Measurements from ENCODE around the gene TBC1D2B.

Gene TBC1D2B

GRCh38 chr15:78034495-78035191 is 42.9 kb downstream of the TBC1D2B start:
- DNase-seq (ENCODE audit: low read depth in 2 of 2), result peak; percentile 70 to 79

GRCh38 chr15:78033864-78034263 is 43.6 kb downstream of the TBC1D2B start:
- no peak for DNase-seq (ENCODE audit: low read depth in 2 of 2)

DNA sequence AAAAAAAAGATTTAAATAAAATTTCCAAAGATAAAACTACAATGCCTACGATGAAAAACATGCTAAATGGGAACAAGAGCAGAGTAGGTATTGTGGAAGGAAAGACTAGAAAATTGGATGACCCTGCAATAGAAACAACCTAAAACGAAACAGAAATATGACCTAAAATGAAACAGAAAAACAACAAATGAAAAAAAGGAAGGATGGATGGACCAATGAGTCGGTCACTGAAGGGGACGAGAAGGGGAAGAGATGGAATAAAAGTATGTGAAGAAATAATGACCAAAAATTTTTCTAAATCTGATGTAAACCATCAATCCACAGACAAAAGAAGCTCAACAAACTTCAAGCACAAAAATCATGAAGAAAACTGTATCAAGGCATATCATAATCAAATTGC is 44.8 kb downstream of the TBC1D2B start:
- no peak for DNase-seq (ENCODE audit: low read depth in 2 of 2)

- no peak for DNase-seq (ENCODE audit: low read depth in 2 of 2)
These were observed 52.6 kb downstream of the TBC1D2B start for GRCh38 chr15:78024883-78025282.

GRCh38 chr15:78024519-78024870 is 53.0 kb downstream of the TBC1D2B start:
- no peak for DNase-seq (ENCODE audit: low read depth in 2 of 2)

- no peak for DNase-seq (ENCODE audit: low read depth in 2 of 2)
These were observed 53.5 kb downstream of the TBC1D2B start for GRCh38 chr15:78023865-78024518.

DNA sequence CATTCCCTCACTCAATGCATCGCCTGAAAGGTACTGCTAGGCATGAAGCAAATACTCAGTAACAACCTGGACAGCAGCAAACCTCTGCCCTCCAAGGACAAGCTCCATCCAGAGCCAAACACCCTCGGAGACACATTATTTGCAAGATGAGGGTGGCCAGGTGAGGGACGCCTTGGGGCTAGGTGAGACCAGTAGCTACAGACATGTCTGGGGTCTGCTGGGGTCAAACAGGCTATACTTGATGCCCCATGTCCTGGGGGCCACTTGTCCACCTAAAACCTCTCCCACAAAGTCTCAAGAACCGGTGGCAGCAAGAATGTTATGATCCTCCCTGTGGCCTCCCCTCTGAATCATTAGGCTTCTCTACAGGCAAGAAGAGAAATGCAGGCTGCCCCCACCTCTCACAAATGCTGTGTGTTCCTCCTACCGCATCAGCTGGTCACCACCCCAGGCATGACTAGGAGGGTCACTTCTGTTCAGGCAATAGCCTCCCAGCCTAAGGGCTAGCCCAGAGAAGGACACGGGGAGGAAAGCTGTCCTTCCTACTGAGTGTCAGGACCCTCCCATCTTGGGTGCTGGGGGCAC is 54.3 kb downstream of the TBC1D2B start:
- no peak for DNase-seq (ENCODE audit: low read depth in 2 of 2)

DNA sequence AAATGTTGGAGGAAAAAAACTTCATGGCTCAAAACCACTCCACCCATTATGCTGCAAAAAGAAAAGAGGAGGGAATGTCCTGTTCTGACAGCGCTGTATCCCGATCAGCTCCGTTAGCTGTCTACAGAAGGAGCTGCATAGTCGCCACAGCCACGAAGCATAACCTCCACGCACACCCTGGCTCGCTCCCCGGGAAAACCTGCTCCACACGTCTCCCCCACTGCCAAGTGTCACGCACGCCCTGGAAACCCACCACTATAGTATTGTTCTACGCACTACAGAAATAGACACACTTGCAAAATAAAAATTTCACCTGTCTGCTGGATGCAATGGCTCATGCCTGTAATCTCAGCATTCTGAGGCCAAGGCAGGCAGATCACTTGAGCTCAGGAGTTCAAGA is 55.8 kb downstream of the TBC1D2B start:
- no peak for DNase-seq (ENCODE audit: low read depth in 2 of 2)

DNA sequence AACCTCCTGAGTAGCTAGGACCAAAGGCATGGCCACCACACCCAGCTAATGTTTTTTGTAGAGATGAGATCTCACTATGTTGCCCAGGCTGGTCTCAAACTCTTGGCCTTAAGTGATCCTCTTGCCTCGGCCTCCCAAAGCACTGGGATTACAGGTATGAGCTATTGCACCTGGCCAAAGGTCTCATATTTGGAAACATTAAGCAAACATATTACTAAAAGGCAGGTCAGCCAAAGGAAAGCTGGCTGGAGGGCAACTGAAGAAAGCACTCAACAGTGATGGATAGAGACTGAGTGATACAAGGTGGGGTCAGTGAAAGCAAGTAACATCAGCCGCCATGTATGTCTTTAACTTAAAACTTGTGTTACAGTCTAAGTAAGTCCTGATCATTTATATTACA is 57.5 kb downstream of the TBC1D2B start:
- no peak for DNase-seq (ENCODE audit: low read depth in 2 of 2)

DNA sequence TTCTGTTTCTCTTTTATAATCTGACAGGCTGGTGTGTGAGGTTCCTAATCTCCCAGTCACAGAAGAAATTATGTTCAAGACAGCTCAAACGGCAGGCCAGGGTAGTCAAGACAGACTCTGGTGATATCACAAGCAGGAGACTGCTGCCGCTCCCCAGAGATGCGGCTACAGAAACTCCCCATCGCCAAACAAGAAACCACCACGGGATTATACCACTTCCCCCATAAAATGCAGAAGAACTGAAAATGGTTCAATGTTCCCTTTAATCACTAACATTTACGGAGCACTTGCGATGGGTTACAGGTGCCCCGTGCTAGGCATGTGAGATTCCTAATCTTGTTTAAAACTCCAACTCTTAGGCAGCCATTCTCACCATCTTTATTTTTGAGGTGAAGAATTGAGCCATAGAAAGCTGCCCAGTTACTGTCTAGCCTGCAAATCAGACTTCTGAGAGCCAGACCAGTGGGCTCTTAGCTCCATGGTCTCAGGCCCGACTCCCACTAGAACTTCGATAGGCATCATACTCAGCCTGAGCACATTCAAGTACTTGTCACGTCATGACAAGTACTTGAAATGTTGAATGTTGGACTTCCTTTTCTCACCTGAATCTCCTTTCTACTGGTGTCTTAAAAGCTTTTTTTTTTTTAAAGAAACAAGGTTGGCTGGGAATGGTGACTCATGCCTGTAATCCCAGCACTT is 58.4 kb downstream of the TBC1D2B start:
- DNase-seq (ENCODE audit: low read depth in 2 of 2), result no peak

GRCh38 chr15:78018445-78018844 is 59.1 kb downstream of the TBC1D2B start:
- DNase-seq (ENCODE audit: low read depth in 2 of 2), result no peak

GRCh38 chr15:78016860-78017259 is 60.7 kb downstream of the TBC1D2B start:
- no peak for DNase-seq (ENCODE audit: low read depth in 2 of 2)

DNA sequence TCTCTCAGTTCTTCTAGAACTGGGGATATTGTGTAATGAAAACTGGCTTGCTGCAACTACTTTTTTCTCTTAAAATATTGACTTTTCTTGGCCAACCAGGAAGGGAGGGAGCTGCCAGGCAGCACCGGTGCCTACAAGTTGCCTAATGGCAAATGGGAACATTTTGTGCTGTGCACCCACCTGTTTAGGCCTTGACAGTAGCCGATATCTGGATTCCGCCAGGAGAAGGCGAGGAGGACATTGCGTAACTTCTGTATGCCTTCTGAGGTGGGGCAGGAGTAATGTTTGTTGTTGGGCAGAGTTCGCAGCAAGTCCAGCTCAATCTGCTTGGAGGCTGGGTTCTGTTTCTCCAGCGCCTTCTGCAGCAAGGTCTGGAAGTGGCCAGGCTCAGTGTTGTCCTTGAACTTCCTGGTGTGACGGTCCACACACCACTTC is 64.9 kb downstream of the TBC1D2B start:
- DNase-seq (ENCODE audit: low read depth in 2 of 2), result no peak

DNA sequence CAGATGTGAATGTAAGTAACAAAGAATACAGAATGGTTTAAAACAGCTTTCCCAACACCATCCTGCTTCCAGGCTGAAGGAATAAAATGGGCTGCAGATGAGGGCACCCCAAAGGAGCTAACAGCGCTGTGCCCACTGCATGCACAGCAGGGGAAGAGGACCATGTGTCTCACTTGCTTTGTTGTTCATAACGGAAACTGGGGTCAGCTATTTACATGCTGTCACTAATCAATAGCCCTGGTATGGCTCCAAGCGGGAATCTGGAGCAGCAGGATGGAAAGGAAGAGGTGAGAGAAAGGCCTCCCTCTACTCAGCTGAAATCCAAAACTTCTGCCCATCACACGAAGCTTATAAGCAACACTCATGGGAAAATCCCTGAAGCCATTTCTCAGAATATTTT is 67.4 kb downstream of the TBC1D2B start:
- DNase-seq (ENCODE audit: low read depth in 2 of 2), result no peak

GRCh38 chr15:78007964-78008886 is 69.3 kb downstream of the TBC1D2B start:
- DNase-seq (ENCODE audit: low read depth in 2 of 2), result no peak

DNA sequence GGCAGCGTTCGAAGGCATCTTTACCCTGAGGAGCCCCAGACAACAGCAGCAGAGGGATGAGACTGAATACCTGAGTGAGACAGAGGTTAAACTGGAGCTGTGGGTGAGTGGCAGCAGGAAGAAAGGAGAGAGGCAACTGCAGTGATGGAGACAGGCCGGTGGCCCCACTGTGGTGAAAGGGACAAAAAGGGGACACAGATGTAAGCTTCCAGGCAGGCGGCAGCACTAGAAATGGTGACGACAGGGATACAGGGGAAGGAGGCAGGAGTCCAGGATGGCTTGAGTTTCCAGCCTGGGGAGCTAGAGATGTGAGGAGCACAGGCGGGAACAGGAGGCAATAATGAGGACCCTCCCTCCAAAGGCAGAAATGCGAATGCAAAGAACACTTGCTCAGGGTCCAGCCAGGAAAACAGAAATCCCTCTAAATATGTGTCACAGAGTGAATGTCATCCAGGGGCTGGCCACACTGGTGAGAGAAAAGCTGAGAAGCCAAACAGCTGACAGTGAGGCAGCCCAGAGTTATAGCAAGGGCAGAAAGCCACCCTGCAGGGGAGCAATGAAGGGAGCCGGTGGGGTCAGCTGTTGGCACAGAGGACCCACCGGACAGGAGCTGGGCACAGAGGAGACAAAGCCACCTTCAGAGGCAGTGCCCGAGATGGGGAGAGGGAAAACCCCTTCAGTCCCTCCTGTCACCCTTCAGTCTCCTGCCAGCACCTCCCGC is 70.1 kb downstream of the TBC1D2B start:
- no peak for DNase-seq (ENCODE audit: low read depth in 2 of 2)

GRCh38 chr15:78006567-78007205 is 70.8 kb downstream of the TBC1D2B start:
- DNase-seq (ENCODE audit: low read depth in 2 of 2), result no peak

GRCh38 chr15:78004919-78005634 is 72.4 kb downstream of the TBC1D2B start:
- no peak for DNase-seq (ENCODE audit: low read depth in 2 of 2)

DNA sequence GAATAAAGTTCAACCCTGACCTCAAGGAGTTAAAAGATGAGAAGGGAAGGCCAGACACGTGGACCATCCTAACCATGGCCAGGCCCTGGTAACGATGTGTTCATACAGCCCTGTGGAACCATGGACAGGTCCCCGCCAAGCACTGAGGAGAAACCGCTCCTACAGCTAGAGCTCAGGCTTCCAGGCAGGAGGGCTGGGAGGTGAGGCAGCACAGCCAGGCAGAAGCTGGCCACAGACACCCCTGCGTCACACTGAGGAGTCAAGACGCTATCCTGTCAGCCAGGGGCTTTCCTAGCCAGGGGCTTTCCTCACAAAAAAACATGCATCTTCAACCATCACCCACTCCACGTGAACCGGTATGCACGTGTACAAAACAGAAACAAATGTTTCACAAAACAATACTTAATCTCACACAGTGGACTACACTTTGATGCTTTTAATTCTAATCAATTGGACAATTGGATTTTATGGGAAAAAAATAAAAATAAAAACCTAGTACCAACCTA is 73.2 kb downstream of the TBC1D2B start:
- DNase-seq (ENCODE audit: low read depth in 2 of 2), result no peak

Measured in stimulated activated CD8-positive, alpha-beta memory T cell treated with anti-CD3 and anti-CD28 coated beads, Interleukin-2, amount 100 ng/mL, for 48 hours (primary cell).